Mammary epithelial cell (primary cell): ENCODE results near the gene TNPO2.

Source experiments
- EZH2 ChIP-seq: IDR thresholded peaks from 2 replicates; pipeline ENCODE4 v1.6.1; 2012; ENCODE audit warnings: low read length, inconsistent platforms, borderline replicate concordance
- TF ChIP-seq, protein P1 (sequence below), 2 donors: IDR thresholded peaks in 1 of 2; conservative IDR thresholded peaks in 1 of 2; 2 replicates each; pipeline ENCODE4 v1.5.1; 2011 to 2012; ENCODE audit warnings: inconsistent platforms in 2 of 2, low read length in 2 of 2, mild to moderate bottlenecking in 2 of 2, control low read depth in 1 of 2, low read depth in 1 of 2; ENCODE audit not compliant: insufficient read depth in 1 of 2; ENCODE audit errors: extremely low read depth in 1 of 2

DNA sequence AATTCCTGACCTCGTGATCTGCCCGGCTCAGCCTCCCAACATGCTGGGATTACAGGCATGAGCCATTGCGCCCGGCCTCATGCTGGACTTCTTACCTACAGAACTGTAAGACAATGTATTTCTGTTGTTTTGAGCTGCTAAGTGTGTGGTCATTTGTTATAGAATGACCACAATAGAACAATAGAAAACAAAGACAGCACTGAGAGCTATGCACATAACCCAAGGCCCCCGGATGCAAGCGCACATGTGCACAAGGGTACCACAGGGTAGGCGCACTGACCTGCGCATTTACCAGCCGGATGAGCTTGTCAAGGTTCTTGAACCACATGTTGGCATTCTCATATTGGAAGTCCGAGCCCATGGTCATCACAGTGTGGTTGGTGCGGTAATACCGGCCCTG, 62.8 kb downstream of the TNPO2 start:
- TF ChIP-seq, protein P1, sequence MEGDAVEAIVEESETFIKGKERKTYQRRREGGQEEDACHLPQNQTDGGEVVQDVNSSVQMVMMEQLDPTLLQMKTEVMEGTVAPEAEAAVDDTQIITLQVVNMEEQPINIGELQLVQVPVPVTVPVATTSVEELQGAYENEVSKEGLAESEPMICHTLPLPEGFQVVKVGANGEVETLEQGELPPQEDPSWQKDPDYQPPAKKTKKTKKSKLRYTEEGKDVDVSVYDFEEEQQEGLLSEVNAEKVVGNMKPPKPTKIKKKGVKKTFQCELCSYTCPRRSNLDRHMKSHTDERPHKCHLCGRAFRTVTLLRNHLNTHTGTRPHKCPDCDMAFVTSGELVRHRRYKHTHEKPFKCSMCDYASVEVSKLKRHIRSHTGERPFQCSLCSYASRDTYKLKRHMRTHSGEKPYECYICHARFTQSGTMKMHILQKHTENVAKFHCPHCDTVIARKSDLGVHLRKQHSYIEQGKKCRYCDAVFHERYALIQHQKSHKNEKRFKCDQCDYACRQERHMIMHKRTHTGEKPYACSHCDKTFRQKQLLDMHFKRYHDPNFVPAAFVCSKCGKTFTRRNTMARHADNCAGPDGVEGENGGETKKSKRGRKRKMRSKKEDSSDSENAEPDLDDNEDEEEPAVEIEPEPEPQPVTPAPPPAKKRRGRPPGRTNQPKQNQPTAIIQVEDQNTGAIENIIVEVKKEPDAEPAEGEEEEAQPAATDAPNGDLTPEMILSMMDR (conservative IDR thresholded peaks at IDR 0.05 in 1 of 2, IDR thresholded peaks at IDR 0.05 in 1 of 2; ENCODE audit: extremely low read depth in 1 of 2, insufficient read depth in 1 of 2, low read depth in 1 of 2, low read length in 2 of 2): no peak
- no peak for TF ChIP-seq EZH2
